GM19025 (cell line): ENCODE results near the gene KCNQ1.
"Not testable (repeated sequence)": the region's sequence is repeated elsewhere in the genome, so short reads cannot be mapped to it uniquely, and the experiment has no call there.

Experiments used
- ATAC-seq: cut with Tn5 transposase; IDR thresholded peaks from one replicate; pipeline ENCODE4 v1.9.1; 2021; ENCODE audit warnings: mild to moderate bottlenecking, low read depth, moderate library complexity; ENCODE audit not compliant: unreplicated experiment

The KCNQ1 gene

GRCh38 chr11:2471048-2471803 is 26.4 kb downstream of the KCNQ1 start:
- ATAC-seq, result no peak

GRCh38 chr11:2471804-2472096 is 26.9 kb downstream of the KCNQ1 start:
- ATAC-seq, result no peak

GRCh38 chr11:2472428-2473186 is 27.8 kb downstream of the KCNQ1 start:
- no peak for ATAC-seq

DNA sequence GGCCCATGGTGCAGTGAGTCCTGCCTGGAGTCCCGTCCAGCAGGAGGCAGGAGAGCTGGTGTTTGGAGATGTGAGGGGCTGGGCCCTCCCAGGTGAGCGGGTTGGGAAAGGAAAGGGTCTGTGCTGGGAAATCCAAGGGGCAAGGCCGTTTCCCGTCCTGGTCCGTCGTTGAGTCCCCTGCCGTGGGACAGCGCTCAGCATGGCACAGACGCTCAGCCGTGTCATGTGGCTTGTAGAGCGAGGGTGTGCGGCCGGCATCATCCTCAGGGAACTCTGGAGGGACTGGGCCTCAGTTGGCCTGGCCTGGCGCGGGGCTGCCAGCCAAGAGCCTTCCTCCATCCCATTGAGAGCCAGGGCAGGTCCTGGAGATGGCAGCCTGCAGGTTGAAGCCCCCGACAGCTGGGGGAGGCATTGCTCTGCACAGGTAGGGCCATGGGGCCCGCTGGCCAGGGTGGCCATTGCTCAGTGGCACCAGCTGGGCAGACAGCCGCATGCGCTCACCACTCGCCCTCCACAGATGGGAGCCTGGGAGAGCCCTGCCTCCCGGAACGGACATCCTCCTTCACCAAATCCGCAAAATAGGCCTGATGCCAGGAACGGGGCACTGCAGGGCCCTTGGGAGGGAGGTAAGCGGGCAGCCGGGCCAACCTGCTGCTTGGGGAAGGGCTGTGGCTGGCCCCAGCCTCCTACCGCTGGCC is 28.7 kb downstream of the KCNQ1 start:
- ATAC-seq, result no peak

GRCh38 chr11:2474059-2474901 is 29.5 kb downstream of the KCNQ1 start:
- no peak for ATAC-seq

- ATAC-seq, result no peak
Measured at GRCh38 chr11:2475136-2475918, 30.5 kb downstream of the KCNQ1 start.

- ATAC-seq, result no peak
Measured at GRCh38 chr11:2477254-2477653, 32.4 kb downstream of the KCNQ1 start.

DNA sequence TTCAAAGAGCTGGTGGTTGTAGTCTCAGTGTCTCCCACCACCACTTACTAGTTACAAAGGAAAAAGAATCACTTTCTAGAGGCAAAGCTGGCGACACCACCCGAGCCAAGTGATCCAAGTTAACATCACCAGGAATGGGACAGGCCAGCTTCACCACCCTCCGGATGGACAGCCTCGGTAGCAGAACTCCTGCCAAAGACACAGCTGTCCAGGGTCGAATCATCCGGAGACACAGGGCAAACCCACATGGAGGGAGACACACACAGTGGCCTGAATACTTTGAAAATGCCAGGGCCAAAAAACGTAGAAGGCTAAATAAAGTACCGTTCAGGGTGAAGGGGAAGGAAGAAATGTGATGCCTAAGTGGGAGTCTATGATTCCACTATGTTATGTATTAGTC is 33.1 kb downstream of the KCNQ1 start:
- ATAC-seq, result no peak

GRCh38 chr11:2480067-2480873 is 35.5 kb downstream of the KCNQ1 start:
- ATAC-seq, result not testable (repeated sequence)

DNA sequence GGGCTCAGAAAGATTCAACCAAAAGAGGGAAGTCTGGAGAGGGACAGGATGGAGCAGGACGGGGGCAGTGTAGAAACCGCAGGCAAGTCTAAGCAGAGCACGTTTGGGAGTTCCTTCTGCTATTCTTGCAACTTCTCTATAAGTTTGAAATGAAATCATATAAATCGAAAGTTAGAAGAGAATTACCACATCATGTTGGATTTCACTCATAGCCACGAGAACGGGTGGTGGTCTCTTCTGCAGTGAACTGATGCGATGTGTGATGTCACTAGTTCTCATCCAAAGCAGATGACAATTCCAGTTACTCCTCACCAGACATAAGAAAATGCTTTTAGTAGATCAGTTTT is 36.0 kb downstream of the KCNQ1 start:
- no peak for ATAC-seq

- no peak for ATAC-seq
Measured at GRCh38 chr11:2481253-2481652, 36.4 kb downstream of the KCNQ1 start.

GRCh38 chr11:2482204-2482603 is 37.4 kb downstream of the KCNQ1 start:
- ATAC-seq, result no peak

- no peak for ATAC-seq
Measured at GRCh38 chr11:2482745-2483144, 37.9 kb downstream of the KCNQ1 start.

GRCh38 chr11:2483426-2483825 is 38.6 kb downstream of the KCNQ1 start:
- no peak for ATAC-seq

DNA sequence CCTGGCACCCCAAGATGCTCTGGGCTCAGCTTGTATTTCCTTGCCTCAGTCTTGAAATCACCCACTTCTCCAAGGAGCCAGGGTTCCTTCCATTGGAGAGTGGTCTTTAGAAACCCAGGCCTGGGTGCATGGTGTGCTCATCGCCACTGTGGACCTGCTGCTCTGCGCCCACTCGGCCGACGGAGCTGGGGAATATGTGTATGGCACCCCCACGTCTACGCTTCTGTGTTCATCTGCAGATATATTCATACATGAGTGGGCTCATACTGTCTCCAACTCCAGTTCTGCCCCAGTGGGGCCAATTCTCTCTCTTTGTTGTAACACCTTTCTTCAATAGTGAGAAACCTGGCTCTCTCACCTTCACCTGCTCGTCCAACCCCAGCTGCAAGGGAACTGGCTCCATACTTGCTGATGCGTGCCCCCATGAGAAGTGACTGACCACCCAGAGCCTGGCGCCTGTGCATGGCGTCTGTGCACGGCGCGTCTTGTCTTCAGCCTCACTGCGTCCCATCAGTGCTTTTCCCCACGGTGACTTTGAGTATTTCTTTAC is 39.8 kb downstream of the KCNQ1 start:
- no peak for ATAC-seq

GRCh38 chr11:2488004-2488403 is 43.2 kb downstream of the KCNQ1 start:
- ATAC-seq, result no peak

- no peak for ATAC-seq
Measured at GRCh38 chr11:2489083-2489482, 44.3 kb downstream of the KCNQ1 start.

DNA sequence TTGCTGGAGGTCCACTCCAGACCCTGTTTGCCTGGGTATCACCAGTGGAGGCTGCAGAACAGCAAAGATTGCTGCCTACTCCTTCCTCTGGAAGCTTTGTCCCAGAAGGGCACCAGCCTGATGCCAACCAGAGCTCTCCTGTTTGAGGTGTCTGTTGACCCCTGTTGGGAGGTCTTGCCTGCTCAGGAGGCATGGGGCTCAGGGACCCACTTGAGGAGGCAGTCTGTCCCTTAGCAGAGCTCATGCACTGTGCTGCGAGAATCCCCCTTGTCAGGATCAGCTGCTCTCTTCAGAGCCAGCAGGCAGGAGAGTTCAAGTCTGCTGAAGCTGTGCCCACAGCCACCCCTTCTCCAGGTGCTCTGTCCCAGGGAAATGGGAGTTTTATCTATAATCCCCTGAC is 53.1 kb downstream of the KCNQ1 start:
- ATAC-seq, result not testable (repeated sequence)

- ATAC-seq, result no peak
Measured at GRCh38 chr11:2498750-2499149, 53.9 kb downstream of the KCNQ1 start.
